Liver (tissue), 9 donors: ENCODE results near the gene RUNX1. TPM values are rescaled to one million over a fixed set of nuclear protein-coding genes. Genes with fewer than 3 reads are reported as not detected.

Source experiments
- DNase-seq: peaks from one replicate; pipeline ENCODE4 v3.0.0-alpha.2; 2017; ENCODE audit warnings: low spot score
- H3K27ac ChIP-seq, 2 donors: one replicate each; pipeline ENCODE4 v1.7.0; 2013; ENCODE audit warnings: inconsistent platforms in 2 of 2, low read length in 2 of 2, control low read depth in 1 of 2, low read depth in 1 of 2, mild to moderate bottlenecking in 1 of 2
- H3K27me3 ChIP-seq, 4 donors: one replicate each; pipeline versions ENCODE4 v1.6.1 to v1.7.0; 2013; ENCODE audit warnings: low read length in 3 of 4, inconsistent platforms in 1 of 4, mild to moderate bottlenecking in 1 of 4, moderate library complexity in 1 of 4; ENCODE audit not compliant: control insufficient read depth in 4 of 4, insufficient read depth in 4 of 4
- H3K36me3 ChIP-seq, 4 donors: one replicate each; pipeline versions ENCODE4 v1.6.1 to v1.7.0; 2013; ENCODE audit warnings: low read length in 3 of 4, mild to moderate bottlenecking in 3 of 4, low read depth in 1 of 4, moderate library complexity in 1 of 4; ENCODE audit not compliant: control insufficient read depth in 4 of 4, insufficient read depth in 3 of 4
- H3K4me1 ChIP-seq, 4 donors: one replicate each; pipeline versions ENCODE4 v1.6.1 to v1.7.0; 2013; ENCODE audit warnings: low read length in 3 of 4, mild to moderate bottlenecking in 3 of 4, moderate library complexity in 1 of 4; ENCODE audit not compliant: control insufficient read depth in 4 of 4, insufficient read depth in 4 of 4
- H3K4me3 ChIP-seq, 3 donors: one replicate each; pipeline versions ENCODE4 v1.6.1 to v1.7.0; 2013; ENCODE audit warnings: low read length in 3 of 3, control low read depth in 1 of 3, low read depth in 1 of 3, mild to moderate bottlenecking in 1 of 3
- H3K9ac ChIP-seq, 2 donors: one replicate each; pipeline ENCODE4 v1.7.0; 2013; ENCODE audit warnings: low read length in 2 of 2, mild to moderate bottlenecking in 2 of 2, moderate library complexity in 2 of 2, control low read depth in 1 of 2, low read depth in 1 of 2
- H3K9me3 ChIP-seq, 4 donors: one replicate each; pipeline versions ENCODE4 v1.6.1 to v1.7.0; 2013; ENCODE audit warnings: low read length in 3 of 4; ENCODE audit not compliant: control insufficient read depth in 4 of 4
- ATF3 ChIP-seq: IDR thresholded peaks from 2 replicates; pipeline ENCODE4 v1.6.1; 2016; ENCODE audit warnings: antibody characterized with exemption
- CTCF ChIP-seq: fragments of 150-350 bp; IDR thresholded peaks from 2 replicates; pipeline ENCODE4 v1.5.1; 2017; ENCODE audit warnings: improper control_type of control experiment, low read depth, low read length; ENCODE audit not compliant: missing input control
- EGR1 ChIP-seq, 2 donors: IDR thresholded peaks; 2 replicates each; pipeline ENCODE4 v1.6.1; 2016 to 2018; ENCODE audit warnings: antibody characterized with exemption in 2 of 2, low read depth in 2 of 2
- FOXA1 ChIP-seq: IDR thresholded peaks from 2 replicates; pipeline ENCODE4 v1.6.1; 2016; ENCODE audit warnings: antibody characterized with exemption
- FOXA2 ChIP-seq: IDR thresholded peaks from 2 replicates; pipeline ENCODE4 v1.6.1; 2016; ENCODE audit warnings: antibody characterized with exemption
- GABPA ChIP-seq, 2 donors: IDR thresholded peaks in 1 of 2; conservative IDR thresholded peaks in 1 of 2; 2 replicates each; pipeline ENCODE4 v1.6.1; 2016; ENCODE audit warnings: antibody characterized with exemption in 2 of 2, mild to moderate bottlenecking in 1 of 2, moderate library complexity in 1 of 2
- HNF4A ChIP-seq, 2 donors: conservative IDR thresholded peaks; 2 replicates each; pipeline ENCODE4 v1.6.1; 2016; ENCODE audit warnings: antibody characterized with exemption in 2 of 2, mild to moderate bottlenecking in 2 of 2
- HNF4G ChIP-seq: IDR thresholded peaks from 2 replicates; pipeline ENCODE4 v1.6.1; 2016; ENCODE audit warnings: antibody characterized with exemption
- MAX ChIP-seq: IDR thresholded peaks from 2 replicates; pipeline ENCODE4 v1.6.1; 2016; ENCODE audit warnings: antibody characterized with exemption
- NR2F2 ChIP-seq: IDR thresholded peaks from 2 replicates; pipeline ENCODE4 v1.6.1; 2016; ENCODE audit warnings: antibody characterized with exemption
- RAD21 ChIP-seq, 2 donors: IDR thresholded peaks; 2 replicates each; pipeline ENCODE4 v1.6.1; 2016; ENCODE audit warnings: antibody characterized with exemption in 2 of 2, mild to moderate bottlenecking in 2 of 2
- REST ChIP-seq: IDR thresholded peaks from 2 replicates; pipeline ENCODE4 v1.6.1; 2016; ENCODE audit warnings: antibody characterized with exemption, mild to moderate bottlenecking
- RXRA ChIP-seq, 2 donors: IDR thresholded peaks; 2 replicates each; pipeline ENCODE4 v1.6.1; 2017 to 2018; ENCODE audit warnings: antibody characterized with exemption in 2 of 2, mild to moderate bottlenecking in 1 of 2
- SP1 ChIP-seq: IDR thresholded peaks from 2 replicates; pipeline ENCODE4 v1.6.1; 2018; ENCODE audit warnings: antibody characterized with exemption, mild to moderate bottlenecking
- TAF1 ChIP-seq: conservative IDR thresholded peaks from 2 replicates; pipeline ENCODE4 v1.6.1; 2016; ENCODE audit warnings: antibody characterized with exemption, mild to moderate bottlenecking
- YY1 ChIP-seq: IDR thresholded peaks from 2 replicates; pipeline ENCODE4 v1.6.1; 2016; ENCODE audit warnings: antibody characterized with exemption, mild to moderate bottlenecking
- ZBTB33 ChIP-seq: IDR thresholded peaks from 2 replicates; pipeline ENCODE4 v1.6.1; 2016; ENCODE audit warnings: antibody characterized with exemption
- WGBS: extraction: QIAGEN DNeasy Blood & Tissue Kit; methylation state at CpG from one replicate; pipeline ENCODE4 v1.1.7; 2013; 5-methylcytosine and 5-hydroxymethylcytosine counted together
- polyA plus RNA-seq, 2 donors: library from polyadenylated mRNA; stranded (reverse) in 1 of 2; unstranded in 1 of 2; fragments of 200-250 nt in 1 of 2; fragments of >200 nt in 1 of 2; fragmentation: Nextera tagmentation in 1 of 2; extraction: Ambion mirVana in 1 of 2; gene quantifications; one replicate each; pipeline versions ENCODE4 v1.2.1 to v1.2.3, GENCODE V29; 2013 to 2015
- total RNA-seq, 2 donors: library from RNA; depleted of rRNA; stranded (reverse); fragments of >200 nt; gene quantifications; one replicate each; pipeline ENCODE4 v1.2.3, GENCODE V29; 2014
- donor health status: healthy.
- donor health status: healthy.
- donor health status: healthy.
- donor health status: healthy.
- donor health status: healthy.

Gene RUNX1
- total and polyA plus RNA-seq, 4 donors: 0.98 to 7.2 (median 3.1) TPM

- 90% methylated on average over 11 of the region's 11 CpGs for WGBS
- H3K9ac ChIP-seq: no peak overlapping the region
- TF ChIP-seq CTCF (no peak), TAF1 (no peak), FOXA2 (no peak), GABPA (IDR thresholded peaks at IDR 0.05 in 1 of 2, conservative IDR thresholded peaks at IDR 0.05 in 1 of 2) (no peak), NR2F2 (no peak)
- H3K4me1 ChIP-seq: peaks cover 6 to 38% (median 33%) of the 10 kb centered on the region in 4 donors
- H3K27me3 ChIP-seq: no peaks in the 10 kb centered on the region
- DNase-seq: no peak
- no peak overlapping the region for H3K27ac ChIP-seq
- H3K9me3 ChIP-seq: no peaks in the 10 kb centered on the region
- no peaks in the 10 kb centered on the region for H3K36me3 ChIP-seq
- H3K4me3 ChIP-seq: no peak overlapping the region
Observed at GRCh38 chr21:34912022-34912945, 136.8 kb downstream of the RUNX1 start.

- Histone ChIP-seq H3K27ac (no peak overlapping the region), H3K4me1 (peaks cover 6 to 38% (median 33%) of the 10 kb centered on the region in 4 donors), H3K9me3 (no peaks in the 10 kb centered on the region), H3K27me3 (no peaks in the 10 kb centered on the region), H3K9ac (no peak overlapping the region), H3K4me3 (no peak overlapping the region), H3K36me3 (no peaks in the 10 kb centered on the region)
- 85% methylated on average over 2 of the region's 2 CpGs for WGBS
- DNase-seq: no peak
- TF ChIP-seq SP1 (no peak), YY1 (no peak), REST (no peak), TAF1 (no peak), HNF4G (no peak), EGR1 (IDR thresholded peaks at IDR 0.05; ENCODE audit: low read depth in 2 of 2) (no peak), MAX (no peak), CTCF (no peak), ZBTB33 (no peak), HNF4A (conservative IDR thresholded peaks at IDR 0.05) (no peak), RAD21 (IDR thresholded peaks at IDR 0.05) (no peak), ATF3 (no peak), NR2F2 (no peak), RXRA (IDR thresholded peaks at IDR 0.05) (no peak), FOXA1 (no peak), FOXA2 (no peak)
Observed at GRCh38 chr21:34911360-34911759, 137.7 kb downstream of the RUNX1 start.
